A549 (cell line): ENCODE results near the gene PLXNB2. TPM values are rescaled to one million over a fixed set of nuclear protein-coding genes. Genes with fewer than 3 reads are reported as not detected.
A peak's percentile ranks its signal among the peaks of the same experiment; 100 is the strongest.

Experiments used
- ATAC-seq, 2 experiments: fragments of 200-7000 bp in 1 of 2; fragments of >200 bp in 1 of 2; cut with Nextera tagmentation in 1 of 2; cut with Tn5 transposase in 1 of 2; 3 replicates each; pipeline versions ENCODE4 v1.8.0 to v1.9.1; 2018 to 2020; ENCODE audit warnings: mild to moderate bottlenecking in 1 of 2, moderate library complexity in 1 of 2
- CTCF ChIA-PET: fragments of 300-600 bp; sonication (Branson Sonifier 250); formaldehyde crosslinking; extraction: SDS; loops from one replicate; lab custom pipeline; 2021; ENCODE audit warnings: antibody characterized with exemption, inconsistent platforms; lab: Yijun Ruan, JAX
- POLR2A ChIA-PET: fragments of 350-600 bp; formaldehyde crosslinking; extraction: SDS; loops from one replicate; lab custom pipeline; 2021; ENCODE audit warnings: antibody characterized with exemption, inconsistent platforms; lab: Yijun Ruan, JAX
- DNase-seq, 2 experiments: peaks; one replicate each; pipeline versions ENCODE4 v3.0.0 to v3.0.0-alpha.2; 2011 to 2016; ENCODE audit warnings: low read depth in 1 of 2, low spot score in 1 of 2
- FAIRE-seq: peaks from 2 replicates; lab custom pipeline; 2011; peaks lifted over from hg19 to GRCh38; lab: Jason Lieb, UNC
- H3K27ac ChIP-seq, 2 experiments: fragments of >200 bp; sonication (Bioruptor Twin); formaldehyde crosslinking; 3 replicates each; pipeline ENCODE4 v1.5.1; 2016 to 2017
- H3K4me1 ChIP-seq: fragments of >200 bp; sonication (Bioruptor Twin); formaldehyde crosslinking; 3 replicates; pipeline ENCODE4 v1.6.1; 2016
- H3K4me2 ChIP-seq: fragments of >200 bp; sonication (Bioruptor Twin); formaldehyde crosslinking; 3 replicates; pipeline ENCODE4 v1.6.1; 2016
- H3K4me3 ChIP-seq: fragments of >200 bp; sonication (Bioruptor Twin); formaldehyde crosslinking; 3 replicates; pipeline ENCODE4 v1.5.1; 2016
- H3K9me3 ChIP-seq: fragments of >200 bp; sonication (Bioruptor Twin); formaldehyde crosslinking; 3 replicates; pipeline ENCODE4 v1.6.1; 2016
- BCL3 ChIP-seq: fragments of >200 bp; sonication (Bioruptor Twin); formaldehyde crosslinking; IDR thresholded peaks from 3 replicates; pipeline ENCODE4 v1.6.1; 2016
- CEBPB ChIP-seq, 2 experiments: fragments of >200 bp in 1 of 2; sonication (Bioruptor Twin) in 1 of 2; formaldehyde crosslinking in 1 of 2; IDR thresholded peaks; 2 replicates each; pipeline ENCODE4 v1.6.1; 2012 to 2016
- CTCF ChIP-seq: fragments of >200 bp; sonication (Bioruptor Twin); formaldehyde crosslinking; IDR thresholded peaks from 3 replicates; pipeline ENCODE4 v1.5.1; 2016
- E2F6 ChIP-seq: IDR thresholded peaks from 2 replicates; pipeline ENCODE4 v1.6.1; 2012; ENCODE audit warnings: low read depth, borderline replicate concordance
- FOSB ChIP-seq: fragments of 250-450 bp; sonication (Bioruptor Pico); IDR thresholded peaks from 2 replicates; pipeline ENCODE4 v1.5.0; 2020; ENCODE audit warnings: mild to moderate bottlenecking, moderate library complexity
- HOXA7 ChIP-seq: fragments of 250-450 bp; sonication (Bioruptor Pico); IDR thresholded peaks from 2 replicates; pipeline ENCODE4 v1.5.0; 2020; ENCODE audit warnings: mild to moderate bottlenecking, moderate library complexity
- HOXB13 ChIP-seq: fragments of 250-450 bp; sonication (Bioruptor Pico); IDR thresholded peaks from 2 replicates; pipeline ENCODE4 v1.5.0; 2020; ENCODE audit warnings: low read depth, mild to moderate bottlenecking, moderate library complexity
- HOXB5 ChIP-seq: fragments of 250-450 bp; sonication (Bioruptor Pico); IDR thresholded peaks from 2 replicates; pipeline ENCODE4 v1.5.0; 2020; ENCODE audit warnings: mild to moderate bottlenecking, moderate library complexity
- JUN ChIP-seq, 2 experiments: fragments of >200 bp; sonication (Bioruptor Twin); formaldehyde crosslinking; IDR thresholded peaks; 2 replicates in 1 of 2; 3 replicates in 1 of 2; pipeline ENCODE4 v1.6.1; 2016 to 2017
- MAZ ChIP-seq: fragments of 150-350 bp; IDR thresholded peaks from 2 replicates; pipeline ENCODE4 v1.6.1; 2014; ENCODE audit warnings: antibody characterized with exemption, low read depth, low read length, borderline replicate concordance
- MYC ChIP-seq: IDR thresholded peaks from 2 replicates; pipeline ENCODE4 v1.6.1; 2012; ENCODE audit warnings: mild to moderate bottlenecking, inconsistent platforms, low read length, improper control_type of control experiment, borderline replicate concordance
- NPAS2 ChIP-seq: fragments of 250-450 bp; sonication (Bioruptor Pico); IDR thresholded peaks from 2 replicates; pipeline ENCODE4 v1.8.0; 2022; ENCODE audit warnings: mild to moderate bottlenecking, moderate library complexity, borderline replicate concordance
- NR3C1 ChIP-seq: fragments of >200 bp; sonication (Bioruptor Twin); formaldehyde crosslinking; IDR thresholded peaks from 3 replicates; pipeline ENCODE4 v1.6.1; 2017
- PBX3 ChIP-seq: IDR thresholded peaks from 2 replicates; pipeline ENCODE4 v1.6.1; 2012
- RCOR1 ChIP-seq: fragments of 150-350 bp; IDR thresholded peaks from 2 replicates; pipeline ENCODE4 v1.6.1; 2014; ENCODE audit warnings: antibody characterized with exemption, low read length, low read depth
- RFX5 ChIP-seq: fragments of 450-650 bp; IDR thresholded peaks from 2 replicates; pipeline ENCODE4 v1.7.1; 2014; ENCODE audit warnings: antibody characterized with exemption, mild to moderate bottlenecking, moderate library complexity
- SREBF2 ChIP-seq: fragments of 450-650 bp; IDR thresholded peaks from 2 replicates; pipeline ENCODE4 v1.6.1; 2014; ENCODE audit warnings: mild to moderate bottlenecking, moderate library complexity
- TFCP2L1 ChIP-seq: fragments of 250-450 bp; sonication (Bioruptor Pico); IDR thresholded peaks from 2 replicates; pipeline ENCODE4 v1.5.0; 2021; ENCODE audit warnings: mild to moderate bottlenecking
- USF2 ChIP-seq: fragments of 450-650 bp; IDR thresholded peaks from 2 replicates; pipeline ENCODE4 v1.6.1; 2014; ENCODE audit warnings: antibody characterized with exemption
- WGBS: methylation state at CpG from one replicate; pipeline ENCODE4 v1.1.6; 2017; ENCODE audit errors: missing lambda C conversion rate; 5-methylcytosine and 5-hydroxymethylcytosine counted together
- polyA plus RNA-seq, 4 experiments: library from polyadenylated mRNA; depleted of rRNA in 3 of 4; stranded (reverse); fragments of >200 nt; fragmentation: RNase III in 1 of 4; extraction: RNeasy Plus Mini Kit Qiagen cat#74134 plus additional on column Dnase treatment in 1 of 4; gene quantifications; 2 replicates in 3 of 4; 3 replicates in 1 of 4; pipeline ENCODE4 v1.2.3, GENCODE V29; 2011 to 2017

Gene PLXNB2
- polyA plus RNA-seq, 2 of the 4 experiments (the other 2 are of a cell fraction), result 24.6 to 64.4 TPM

- CTCF ChIA-PET, result interaction anchor here (2.8 kb wide), 1 partner anchor 20 kb away, joined by 15 read pairs; no protein-coding TSS in a partner anchor
- POLR2A ChIA-PET, result no interaction called here
- no peak for ATAC-seq
- TF ChIP-seq RCOR1 (no peak), BCL3 (no peak), NPAS2 (CRISPR knock-in tag) (no peak), USF2 (no peak), RFX5 (no peak), HOXA7 (no peak), MAZ (no peak), MYC (no peak), TFCP2L1 (CRISPR knock-in tag) (no peak), CEBPB (IDR thresholded peaks at IDR 0.05) (no peak), SREBF2 (no peak), HOXB5 (CRISPR knock-in tag) (no peak), JUN (IDR thresholded peaks at IDR 0.05) (no peak), FOSB (no peak), PBX3 (no peak), HOXB13 (CRISPR knock-in tag) (no peak), NR3C1 (no peak)
- TF ChIP-seq, all 56 proteins: peak for 0
- DNase-seq, result no peak
- no peak overlapping the region for H3K27ac ChIP-seq
- no peak overlapping the region for H3K4me2 ChIP-seq
- no peaks in the 10 kb centered on the region; the same call in 2 of the 3 replicates for H3K9me3 ChIP-seq
- no peak overlapping the region for H3K4me3 ChIP-seq
- H3K4me1 ChIP-seq, result peaks cover 14% of the 10 kb centered on the region
- WGBS, result 92% methylated on average over 14 of the region's 25 CpGs
- no peak for FAIRE-seq
Measured at GRCh38 chr22:50277761-50278160, 29.7 kb downstream of the PLXNB2 start.

GRCh38 chr22:50276143-50276542 lies 31.3 kb downstream of the PLXNB2 start:
- POLR2A ChIA-PET, result interaction anchor here (0.6 kb wide), 1 partner anchor 119 kb away, joined by 4 read pairs; no protein-coding TSS in a partner anchor
- no peak overlapping the region for H3K4me2 ChIP-seq
- H3K4me1 ChIP-seq, result peaks cover 15% of the 10 kb centered on the region
- no peak overlapping the region for H3K4me3 ChIP-seq
- WGBS, result 100% methylated on average over 1 of the region's 25 CpGs
- FAIRE-seq (no peak), ATAC-seq (peak; percentile 23 to 47), DNase-seq (peak in 1 of 2 experiments; percentile 76)
- CTCF ChIA-PET, result interaction anchor here (0.6 to 6.2 kb wide), 26 partner anchors 9 to 190 kb away, joined by 3 to 57 read pairs (median 5); partner anchors contain the start of gene PLXNB2
- H3K9me3 ChIP-seq, result no peaks in the 10 kb centered on the region; the same call in 2 of the 3 replicates
- H3K27ac ChIP-seq, result no peak overlapping the region
- no peak for TF ChIP-seq E2F6
- peak; percentile 60 for TF ChIP-seq CTCF
